ENCODE measurements around the gene ARAP1. TPM values are rescaled to one million over a fixed set of nuclear protein-coding genes. Genes with fewer than 3 reads are reported as not detected.

The ARAP1 gene
- total RNA-seq, 1 experiment from 2014 or later: 86.2 TPM

GRCh38 chr11:72702577-72703241, 49.5 kb downstream of the ARAP1 start:
- Histone ChIP-seq H3K27ac (ENCODE audit: low read length) (no peak overlapping the region), H3K4me1 (ENCODE audit: insufficient read depth, low read length) (no peaks in the 10 kb centered on the region; the same call in 1 of the 2 replicates), H3K4me2 (ENCODE audit: low read length) (no peak overlapping the region), H3K79me2 (ENCODE audit: low read length) (no peaks in the 10 kb centered on the region), H3K27me3 (ENCODE audit: low read length) (no peaks in the 10 kb centered on the region), H3K9ac (ENCODE audit: low read length) (no peak overlapping the region), H3K36me3 (ENCODE audit: low read depth, low read length) (peaks cover 27% of the 10 kb centered on the region), H4K20me1 (ENCODE audit: low read length) (no peaks in the 10 kb centered on the region), H2AFZ (ENCODE audit: low read length) (no peak overlapping the region), H3K4me3 (ENCODE audit: low read length) (no peak overlapping the region), H3F3A (ENCODE audit: low read length, unreplicated experiment) (no peaks in the 10 kb centered on the region), H3K9me3 (ENCODE audit: low read length) (no peaks in the 10 kb centered on the region), H3K9me2 (replicated peaks; ENCODE audit: low read length) (no peaks in the 10 kb centered on the region)
- TF ChIP-seq EZH2 (IDR thresholded peaks at IDR 0.05; ENCODE audit: low read length, unreplicated experiment) (no peak), CTCF (conservative IDR thresholded peaks at IDR 0.05; ENCODE audit: low read depth, low read length) (no peak), EZH2phosphoT487 (IDR thresholded peaks at IDR 0.05; ENCODE audit: borderline replicate concordance, low read length) (no peak)
- CTCF ChIA-PET: interaction anchor here (0.6 to 1.0 kb wide), 2 partner anchors 17 to 115 kb away, joined by 4 to 7 read pairs; no protein-coding TSS in a partner anchor
- POLR2A ChIA-PET (ENCODE audit: unreplicated experiment): interaction anchor here (0.8 kb wide), 1 partner anchor 17 kb away, joined by 4 read pairs; no protein-coding TSS in a partner anchor
- no peak for DNase-seq
- ATAC-seq: no peak
- intact Hi-C loops (cut with micrococcal nuclease): no loop called here
- no TSS peak for BruUV-seq (replicated peaks)

DNA sequence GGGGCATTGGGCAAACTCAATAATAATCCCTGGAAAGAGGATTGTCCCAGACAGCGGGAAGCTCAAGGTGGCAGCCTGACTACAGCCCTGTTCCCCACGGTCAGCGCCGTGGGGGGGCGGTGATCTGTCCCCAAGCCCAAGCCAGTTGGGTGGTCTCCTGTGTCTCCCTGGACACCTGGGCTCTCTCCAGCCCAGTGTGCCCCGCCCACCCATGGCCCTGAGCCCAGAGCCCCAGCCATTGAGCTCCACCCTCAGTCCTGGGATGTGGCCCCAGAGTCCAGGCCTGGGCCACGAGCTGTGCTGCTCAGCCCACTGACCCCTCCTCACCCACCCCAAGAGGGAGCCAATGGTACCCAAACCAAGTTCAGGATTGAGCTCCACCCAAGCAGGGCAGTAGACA, 50.1 kb downstream of the ARAP1 start:
- H3K27ac ChIP-seq (ENCODE audit: low read length): no peak overlapping the region
- no peak overlapping the region for H2AFZ ChIP-seq (ENCODE audit: low read length)
- H3K4me1 ChIP-seq (ENCODE audit: insufficient read depth, low read length): no peaks in the 10 kb centered on the region; the same call in 1 of the 2 replicates
- no peaks in the 10 kb centered on the region for H3K9me3 ChIP-seq (ENCODE audit: low read length)
- DNase-seq: no peak
- H3F3A ChIP-seq (ENCODE audit: low read length, unreplicated experiment): no peaks in the 10 kb centered on the region
- no peak for ATAC-seq
- TF ChIP-seq EZH2phosphoT487 (IDR thresholded peaks at IDR 0.05; ENCODE audit: borderline replicate concordance, low read length): no peak
- TF ChIP-seq CTCF (conservative IDR thresholded peaks at IDR 0.05; ENCODE audit: low read depth, low read length): no peak
- no peak for TF ChIP-seq EZH2 (IDR thresholded peaks at IDR 0.05; ENCODE audit: low read length, unreplicated experiment)
- H3K79me2 ChIP-seq (ENCODE audit: low read length): no peaks in the 10 kb centered on the region
- no peak overlapping the region for H3K4me2 ChIP-seq (ENCODE audit: low read length)
- intact Hi-C loops (cut with micrococcal nuclease): no loop called here
- H3K9me2 ChIP-seq (replicated peaks; ENCODE audit: low read length): no peaks in the 10 kb centered on the region
- H3K36me3 ChIP-seq (ENCODE audit: low read depth, low read length): peaks cover 30% of the 10 kb centered on the region
- H4K20me1 ChIP-seq (ENCODE audit: low read length): no peaks in the 10 kb centered on the region
- no peak overlapping the region for H3K9ac ChIP-seq (ENCODE audit: low read length)
- ChIA-PET CTCF (no interaction called here), POLR2A (ENCODE audit: unreplicated experiment) (no interaction called here)
- H3K27me3 ChIP-seq (ENCODE audit: low read length): no peaks in the 10 kb centered on the region
- BruUV-seq (replicated peaks): no TSS peak
- H3K4me3 ChIP-seq (ENCODE audit: low read length): no peak overlapping the region

DNA sequence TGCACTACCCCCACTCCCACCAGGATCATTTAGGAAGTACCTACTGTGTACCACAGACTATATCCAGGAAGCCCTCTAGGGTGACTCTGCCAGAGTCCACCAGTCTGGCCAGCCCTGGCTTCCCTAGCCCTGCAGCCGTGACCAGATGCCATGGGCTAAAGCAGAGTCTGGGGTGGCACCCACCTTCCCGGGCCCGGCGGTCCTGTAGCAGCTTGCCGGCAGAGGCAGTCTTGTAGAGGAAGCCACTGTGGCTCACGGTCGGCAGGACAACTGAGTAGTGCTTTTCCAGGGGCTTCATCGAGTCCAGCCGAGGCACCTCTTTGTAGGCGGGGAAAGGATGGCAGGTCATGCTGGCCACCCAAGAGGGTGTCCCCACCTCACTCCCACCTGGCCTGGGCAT, 50.7 kb downstream of the ARAP1 start:
- DNase-seq (no peak), ATAC-seq (no peak)
- no TSS peak for BruUV-seq (replicated peaks)
- no peaks in the 10 kb centered on the region for H3K27me3 ChIP-seq (ENCODE audit: low read length)
- H3K79me2 ChIP-seq (ENCODE audit: low read length): no peaks in the 10 kb centered on the region
- intact Hi-C loops (cut with micrococcal nuclease): no loop called here
- H4K20me1 ChIP-seq (ENCODE audit: low read length): no peaks in the 10 kb centered on the region
- no peak overlapping the region for H3K9ac ChIP-seq (ENCODE audit: low read length)
- H3K36me3 ChIP-seq (ENCODE audit: low read depth, low read length): peaks cover 28% of the 10 kb centered on the region
- no peak overlapping the region for H2AFZ ChIP-seq (ENCODE audit: low read length)
- H3F3A ChIP-seq (ENCODE audit: low read length, unreplicated experiment): no peaks in the 10 kb centered on the region
- POLR2A ChIA-PET (ENCODE audit: unreplicated experiment): no interaction called here
- TF ChIP-seq CTCF (conservative IDR thresholded peaks at IDR 0.05; ENCODE audit: low read depth, low read length) (no peak), EZH2 (IDR thresholded peaks at IDR 0.05; ENCODE audit: low read length, unreplicated experiment) (no peak), EZH2phosphoT487 (IDR thresholded peaks at IDR 0.05; ENCODE audit: borderline replicate concordance, low read length) (no peak)
- H3K4me3 ChIP-seq (ENCODE audit: low read length): no peak overlapping the region
- H3K27ac ChIP-seq (ENCODE audit: low read length): no peak overlapping the region
- no peak overlapping the region for H3K4me2 ChIP-seq (ENCODE audit: low read length)
- CTCF ChIA-PET: no interaction called here
- H3K4me1 ChIP-seq (ENCODE audit: insufficient read depth, low read length): no peaks in the 10 kb centered on the region; the same call in 1 of the 2 replicates
- H3K9me2 ChIP-seq (replicated peaks; ENCODE audit: low read length): no peaks in the 10 kb centered on the region
- no peaks in the 10 kb centered on the region for H3K9me3 ChIP-seq (ENCODE audit: low read length)

All from PC-3 (cell line).